Stomach smooth muscle (tissue), 2 donors: ENCODE data around the gene PARP9.
A peak's percentile ranks its signal among the peaks of the same experiment; 100 is the strongest.

Experiments
- H3K27ac ChIP-seq: one replicate; pipeline ENCODE4 v1.7.0; 2013; ENCODE audit warnings: mild to moderate bottlenecking, low read length, inconsistent platforms
- H3K27me3 ChIP-seq, 2 donors: one replicate each; pipeline ENCODE4 v1.7.0; 2013; ENCODE audit warnings: low read length in 2 of 2; ENCODE audit not compliant: insufficient read depth in 2 of 2, control insufficient read depth in 1 of 2
- H3K36me3 ChIP-seq, 2 donors: one replicate each; pipeline ENCODE4 v1.7.0; 2013; ENCODE audit warnings: low read length in 2 of 2; ENCODE audit not compliant: control insufficient read depth in 2 of 2, insufficient read depth in 2 of 2
- H3K4me1 ChIP-seq: one replicate; pipeline ENCODE4 v1.7.0; 2013; ENCODE audit warnings: low read length; ENCODE audit not compliant: control insufficient read depth, insufficient read depth
- H3K4me3 ChIP-seq, 2 donors: one replicate each; pipeline ENCODE4 v1.7.0; 2013; ENCODE audit warnings: low read length in 2 of 2
- H3K9ac ChIP-seq, 2 donors: one replicate each; pipeline ENCODE4 v1.7.0; 2013; ENCODE audit warnings: low read length in 2 of 2, mild to moderate bottlenecking in 1 of 2
- H3K9me3 ChIP-seq, 2 donors: one replicate each; pipeline ENCODE4 v1.7.0; 2013; ENCODE audit warnings: low read length in 2 of 2; ENCODE audit not compliant: control insufficient read depth in 2 of 2
- donor health status: healthy.
- donor health status: Pancreatic carcinoma.

PARP9 gene

GRCh38 chr3:122564155-122564912, at the start of gene PARP9, which contains the start of gene DTX3L:
PARP9 (minus strand) TSS chr3:122564300; CDS start chr3:122559620, 4,680 bp downstream.
DTX3L (plus strand) TSS chr3:122564338; CDS start chr3:122564427, 89 bp downstream.
- peak within 1 kb of the TSS; percentile 85 to 86 for H3K9ac ChIP-seq
- H3K27me3 ChIP-seq: no peaks in the 10 kb centered on the region
- no peaks in the 10 kb centered on the region for H3K9me3 ChIP-seq
- peak within 1 kb of the TSS; percentile 88 to 90 for H3K4me3 ChIP-seq
- peaks cover 22% of the 10 kb centered on the region for H3K4me1 ChIP-seq
- peaks cover 16 to 17% of the 10 kb centered on the region in 2 donors for H3K36me3 ChIP-seq
- H3K27ac ChIP-seq: peak within 1 kb of the TSS; percentile 83

- H3K9ac ChIP-seq: no peak overlapping the region
- no peaks in the 10 kb centered on the region for H3K4me1 ChIP-seq
- H3K4me3 ChIP-seq: no peak overlapping the region
- H3K27ac ChIP-seq: no peak overlapping the region
- no peaks in the 10 kb centered on the region for H3K9me3 ChIP-seq
- H3K27me3 ChIP-seq: no peaks in the 10 kb centered on the region
- no peaks in the 10 kb centered on the region for H3K36me3 ChIP-seq
Observed at GRCh38 chr3:122612696-122613095, 48.6 kb upstream of the PARP9 start.

GRCh38 chr3:122609798-122610559, 45.9 kb upstream of the PARP9 start:
- Histone ChIP-seq H3K4me3 (no peak overlapping the region), H3K4me1 (no peaks in the 10 kb centered on the region), H3K9me3 (no peaks in the 10 kb centered on the region), H3K9ac (no peak overlapping the region), H3K36me3 (no peaks in the 10 kb centered on the region), H3K27ac (no peak overlapping the region), H3K27me3 (no peaks in the 10 kb centered on the region)

- no peaks in the 10 kb centered on the region for H3K27me3 ChIP-seq
- H3K27ac ChIP-seq: no peak overlapping the region
- H3K9me3 ChIP-seq: no peaks in the 10 kb centered on the region
- H3K4me3 ChIP-seq: no peak overlapping the region
- H3K4me1 ChIP-seq: no peaks in the 10 kb centered on the region
- H3K9ac ChIP-seq: no peak overlapping the region
- H3K36me3 ChIP-seq: no peaks in the 10 kb centered on the region
Observed at GRCh38 chr3:122608916-122609315, 44.8 kb upstream of the PARP9 start.

GRCh38 chr3:122606330-122606729, 42.2 kb upstream of the PARP9 start:
- no peaks in the 10 kb centered on the region for H3K36me3 ChIP-seq

GRCh38 chr3:122603056-122603455, 39.0 kb upstream of the PARP9 start:
- Histone ChIP-seq H3K36me3 (no peaks in the 10 kb centered on the region), H3K27me3 (no peaks in the 10 kb centered on the region), H3K4me1 (no peaks in the 10 kb centered on the region), H3K9ac (no peak overlapping the region), H3K27ac (no peak overlapping the region), H3K4me3 (no peak overlapping the region), H3K9me3 (no peaks in the 10 kb centered on the region)

More at GRCh38 chr3:122606330-122606729, 42.2 kb upstream of the PARP9 start:
- no peak overlapping the region for H3K4me3 ChIP-seq
- H3K4me1 ChIP-seq: no peaks in the 10 kb centered on the region
- H3K9me3 ChIP-seq: no peaks in the 10 kb centered on the region
- H3K27ac ChIP-seq: no peak overlapping the region
- H3K9ac ChIP-seq: no peak overlapping the region
- H3K27me3 ChIP-seq: no peaks in the 10 kb centered on the region

GRCh38 chr3:122602011-122602710, 38.1 kb upstream of the PARP9 start:
- Histone ChIP-seq H3K4me1 (no peaks in the 10 kb centered on the region), H3K36me3 (no peaks in the 10 kb centered on the region)

GRCh38 chr3:122598556-122598955, 34.5 kb upstream of the PARP9 start:
- Histone ChIP-seq H3K36me3 (no peaks in the 10 kb centered on the region), H3K4me3 (no peak overlapping the region), H3K4me1 (no peaks in the 10 kb centered on the region), H3K27me3 (no peaks in the 10 kb centered on the region), H3K9me3 (no peaks in the 10 kb centered on the region), H3K9ac (no peak overlapping the region), H3K27ac (no peak overlapping the region)

More at GRCh38 chr3:122602011-122602710, 38.1 kb upstream of the PARP9 start:
- Histone ChIP-seq H3K9me3 (no peaks in the 10 kb centered on the region), H3K27ac (no peak overlapping the region), H3K4me3 (no peak overlapping the region), H3K27me3 (no peaks in the 10 kb centered on the region), H3K9ac (no peak overlapping the region)

- Histone ChIP-seq H3K4me3 (no peak overlapping the region), H3K36me3 (no peaks in the 10 kb centered on the region), H3K9ac (no peak overlapping the region), H3K27me3 (no peaks in the 10 kb centered on the region), H3K9me3 (no peaks in the 10 kb centered on the region), H3K27ac (no peak overlapping the region), H3K4me1 (no peaks in the 10 kb centered on the region)
Observed at GRCh38 chr3:122598151-122598550, 34.1 kb upstream of the PARP9 start.

GRCh38 chr3:122594025-122594424, 29.9 kb upstream of the PARP9 start:
- Histone ChIP-seq H3K9ac (no peak overlapping the region), H3K4me1 (no peaks in the 10 kb centered on the region), H3K27ac (no peak overlapping the region), H3K9me3 (no peaks in the 10 kb centered on the region), H3K36me3 (no peaks in the 10 kb centered on the region), H3K27me3 (no peaks in the 10 kb centered on the region), H3K4me3 (no peak overlapping the region)
